ENCODE data around the gene L2HGDH.

- TF ChIP-seq CTCF (IDR thresholded peaks at IDR 0.05), result no peak
- TF ChIP-seq EP300 (IDR thresholded peaks at IDR 0.05), result no peak
- TF ChIP-seq POLR2AphosphoS5 (IDR thresholded peaks at IDR 0.05), result no peak
- TF ChIP-seq POLR2A (IDR thresholded peaks at IDR 0.05), result no peak
These were observed 28.0 kb upstream of the L2HGDH start for GRCh38 chr14:50340045-50340444.

Measured in stomach (tissue), 4 donors.